Stomach (tissue), 9 donors: ENCODE results near the gene ZNF491. TPM values are rescaled to one million over a fixed set of nuclear protein-coding genes. Genes with fewer than 3 reads are reported as not detected.

Source experiments
- DNase-seq, 2 donors: peaks; one replicate each; pipeline versions ENCODE4 v3.0.0 to v3.0.0-alpha.2; 2013 to 2019
- H3K27ac ChIP-seq, 5 donors: fragments of 200-600 bp in 4 of 5; sonication (generic) in 4 of 5; one replicate each; pipeline ENCODE4 v1.5.1; 2013 to 2019; ENCODE audit warnings: mild to moderate bottlenecking in 1 of 5, moderate library complexity in 1 of 5
- H3K27me3 ChIP-seq, 3 donors: fragments of 200-600 bp; sonication (generic); one replicate each; pipeline ENCODE4 v1.5.1; 2017 to 2019; ENCODE audit warnings: mixed run types in 1 of 3
- H3K36me3 ChIP-seq, 4 donors: fragments of 200-600 bp; sonication (generic); 1 replicate in 3 of 4; 2 replicates in 1 of 4; pipeline ENCODE4 v1.5.1; 2016 to 2019
- H3K4me1 ChIP-seq, 4 donors: fragments of 200-600 bp; sonication (generic); one replicate each; pipeline ENCODE4 v1.5.1; 2016 to 2019
- H3K4me3 ChIP-seq, 4 donors: fragments of 200-600 bp; sonication (generic) in 3 of 4; one replicate each; pipeline ENCODE4 v1.5.1; 2016 to 2019; ENCODE audit warnings: mild to moderate bottlenecking in 1 of 4
- H3K9me3 ChIP-seq, 4 donors: fragments of 200-600 bp; sonication (generic); one replicate each; pipeline ENCODE4 v1.5.1; 2016 to 2019
- CTCF ChIP-seq, 7 experiments: fragments of 450-650 bp in 4 of 7; fragments of 200-600 bp in 3 of 7; sonication (generic) in 3 of 7; IDR thresholded peaks; one replicate each; pipeline ENCODE4 v1.5.1; 2016 to 2019; ENCODE audit warnings: antibody characterized with exemption in 7 of 7, control low read depth in 2 of 7, mild to moderate bottlenecking in 1 of 7
- EP300 ChIP-seq: sonication (generic); formaldehyde crosslinking; IDR thresholded peaks from one replicate; pipeline ENCODE4 v1.6.1; 2017; ENCODE audit warnings: antibody characterized with exemption
- POLR2A ChIP-seq, 4 donors: fragments of 450-650 bp; IDR thresholded peaks; one replicate each; pipeline ENCODE4 v1.6.1; 2016; ENCODE audit warnings: antibody characterized with exemption in 4 of 4, control low read depth in 2 of 4, mild to moderate bottlenecking in 1 of 4, moderate library complexity in 1 of 4
- POLR2AphosphoS5 ChIP-seq, 3 donors: sonication (generic); formaldehyde crosslinking; IDR thresholded peaks; one replicate each; pipeline ENCODE4 v1.6.1; 2016; ENCODE audit warnings: antibody characterized with exemption in 3 of 3
- WGBS, 5 donors: extraction: QIAGEN DNeasy Blood & Tissue Kit in 3 of 5; methylation state at CpG; one replicate each; pipeline versions ENCODE4 v1.1.5 to v1.1.7; 2013 to 2018; 5-methylcytosine and 5-hydroxymethylcytosine counted together
- intact Hi-C: fragments of 100-400 bp; cut with DNase I; formaldehyde crosslinking; loops from one replicate; pipeline ENCODE4 v1.15.1; 2023; ENCODE audit warnings: low total_unique reads
- polyA plus RNA-seq, 3 donors: library from polyadenylated mRNA; stranded (reverse); fragments of 200-250 nt; gene quantifications; one replicate each; pipeline ENCODE4 v1.2.3, GENCODE V29; 2013
- total RNA-seq, 5 donors: library from RNA; depleted of rRNA; stranded (reverse); fragments of >200 nt; gene quantifications; one replicate each; pipeline versions ENCODE4 v1.1.0 to v1.2.3, GENCODE V29; 2014 to 2016
- donor health status: healthy with polysubstance abuse.
- donor health status: Bipolar disorder and iron deficiency.
- donor health status: healthy.

The ZNF491 gene
- total and polyA plus RNA-seq, 8 donors, result 0.63 to 21.4 (median 2.1) TPM; not detected in 2

- H3K27me3 ChIP-seq, result no peaks in the 10 kb centered on the region
- no peak for DNase-seq
- no peaks in the 10 kb centered on the region for H3K4me1 ChIP-seq
- intact Hi-C loops, result no loop called here
- WGBS, 5 donors, result 73 to 100% (median 85%) methylated on average over 1 of the region's 1 CpG
- H3K9me3 ChIP-seq, result peaks cover 0 to 37% (median 25%) of the 10 kb centered on the region in 4 donors
- no peak overlapping the region for H3K27ac ChIP-seq
- H3K36me3 ChIP-seq, result no peaks in the 10 kb centered on the region
- H3K4me3 ChIP-seq, result no peak overlapping the region
- TF ChIP-seq CTCF (IDR thresholded peaks at IDR 0.05) (no peak), POLR2A (IDR thresholded peaks at IDR 0.05) (no peak), POLR2AphosphoS5 (IDR thresholded peaks at IDR 0.05) (no peak), EP300 (no peak)
Observed at GRCh38 chr19:11756965-11757364, 41.4 kb upstream of the ZNF491 start.

DNA sequence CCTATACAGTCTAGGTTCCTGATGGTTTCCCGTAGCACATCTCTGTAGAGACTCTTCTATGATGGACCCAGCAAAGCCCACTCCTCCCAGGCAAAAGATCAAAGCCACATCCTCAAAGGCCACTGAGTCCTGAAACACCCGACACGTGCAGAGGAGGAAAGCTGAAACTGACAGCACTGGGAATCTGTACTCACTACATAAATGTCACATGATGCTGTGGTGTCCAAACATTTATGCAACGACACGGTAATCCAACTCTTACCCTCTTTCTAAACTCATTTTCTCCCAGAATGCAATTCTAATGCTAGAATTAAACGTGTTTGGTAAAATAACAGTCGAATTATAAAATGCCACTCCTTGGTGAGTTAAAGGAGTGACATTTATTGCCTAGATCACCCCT lies 38.5 kb upstream of the ZNF491 start:
- H3K4me3 ChIP-seq, result no peak overlapping the region
- H3K9me3 ChIP-seq, result peaks cover 0 to 37% (median 20%) of the 10 kb centered on the region in 4 donors
- H3K27ac ChIP-seq, result no peak overlapping the region
- intact Hi-C loops, result no loop called here
- no peaks in the 10 kb centered on the region for H3K36me3 ChIP-seq
- 76 to 83% (median 81%) methylated on average over 7 of the region's 7 CpGs for WGBS, 5 donors
- TF ChIP-seq EP300, result no peak
- TF ChIP-seq POLR2A (IDR thresholded peaks at IDR 0.05), result no peak
- TF ChIP-seq POLR2AphosphoS5 (IDR thresholded peaks at IDR 0.05), result no peak
- no peak for TF ChIP-seq CTCF (IDR thresholded peaks at IDR 0.05)
- H3K4me1 ChIP-seq, result no peaks in the 10 kb centered on the region
- DNase-seq, result no peak
- H3K27me3 ChIP-seq, result no peaks in the 10 kb centered on the region

DNA sequence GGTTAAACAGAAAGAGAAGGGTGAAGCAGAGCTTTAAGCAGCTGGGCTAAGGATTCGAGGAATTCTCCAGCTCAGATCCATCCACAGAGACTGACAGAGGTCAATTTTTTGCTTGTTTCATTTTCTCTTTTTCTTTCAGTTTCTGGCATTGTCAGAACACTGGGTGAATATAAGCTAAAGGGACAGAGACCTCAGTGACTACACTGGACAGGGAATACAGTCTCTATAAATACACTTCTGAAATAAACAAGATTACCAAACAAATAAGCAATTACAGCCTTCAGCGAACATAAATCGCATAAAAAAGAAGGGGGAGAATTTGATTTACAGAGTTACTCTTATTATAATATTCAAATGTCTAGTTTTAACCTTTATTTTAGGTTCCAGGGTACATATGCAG lies 35.2 kb upstream of the ZNF491 start:
- 66 to 86% (median 79%) methylated on average over 3 of the region's 3 CpGs for WGBS, 5 donors
- TF ChIP-seq POLR2A (IDR thresholded peaks at IDR 0.05) (no peak), POLR2AphosphoS5 (IDR thresholded peaks at IDR 0.05) (no peak), EP300 (no peak), CTCF (IDR thresholded peaks at IDR 0.05) (no peak)

DNA sequence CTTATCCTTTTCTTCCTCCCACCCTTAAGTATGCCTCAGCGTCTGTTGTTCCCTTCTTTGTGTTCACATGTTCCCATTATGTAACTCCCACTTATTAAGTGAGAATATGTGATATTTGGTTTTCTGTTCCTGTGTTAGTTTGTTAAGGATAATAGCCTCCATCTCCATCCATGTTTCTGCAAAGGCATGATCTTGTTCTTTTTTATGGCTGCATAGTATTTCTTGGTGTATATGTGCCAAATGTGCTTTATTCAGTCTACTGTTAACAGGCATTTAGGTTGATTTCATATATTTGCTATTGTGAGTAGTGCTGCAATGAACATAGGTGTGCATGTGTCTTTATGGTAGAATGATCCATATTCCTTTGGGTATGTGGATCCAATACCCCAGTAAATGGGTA lies 34.7 kb upstream of the ZNF491 start:
- 83 to 96% (median 90%) methylated on average over 1 of the region's 1 CpG for WGBS, 5 donors
- TF ChIP-seq POLR2AphosphoS5 (IDR thresholded peaks at IDR 0.05) (no peak), CTCF (IDR thresholded peaks at IDR 0.05) (no peak), EP300 (no peak)
- peaks cover 5 to 17% (median 16%) of the 10 kb centered on the region in 4 donors for H3K4me1 ChIP-seq
- no peak for DNase-seq
- no peak overlapping the region for H3K27ac ChIP-seq
- no peaks in the 10 kb centered on the region for H3K27me3 ChIP-seq
- peaks cover 0 to 6% (median 0%) of the 10 kb centered on the region in 4 donors for H3K9me3 ChIP-seq
- no peak overlapping the region for H3K4me3 ChIP-seq
- no peaks in the 10 kb centered on the region for H3K36me3 ChIP-seq
- intact Hi-C loops, result no loop called here

More for the DNA sequence above, 35.2 kb upstream of the ZNF491 start:
- Histone ChIP-seq H3K9me3 (peaks cover 0 to 6% (median 0%) of the 10 kb centered on the region in 4 donors), H3K4me3 (no peak overlapping the region), H3K27ac (no peak overlapping the region), H3K27me3 (no peaks in the 10 kb centered on the region), H3K4me1 (peaks cover 5 to 12% (median 12%) of the 10 kb centered on the region in 4 donors), H3K36me3 (no peaks in the 10 kb centered on the region)
- intact Hi-C loops, result no loop called here
- DNase-seq, result no peak
